Measurements from ENCODE around the gene STMND1.

STMND1 gene

GRCh38 chr6:17159240-17159639 is 57.4 kb downstream of the STMND1 start:
- DNase-seq (ENCODE audit: low read depth in 1 of 2, low spot score in 1 of 2) = no peak

- no peak for DNase-seq (ENCODE audit: low read depth in 1 of 2, low spot score in 1 of 2)
Observed at GRCh38 chr6:17161076-17161475, 59.2 kb downstream of the STMND1 start.

- no peak for DNase-seq (ENCODE audit: low read depth in 1 of 2, low spot score in 1 of 2)
Observed at GRCh38 chr6:17165383-17165782, 63.5 kb downstream of the STMND1 start.

- DNase-seq (ENCODE audit: low read depth in 1 of 2, low spot score in 1 of 2) = no peak
Observed at GRCh38 chr6:17167327-17167979, 65.6 kb downstream of the STMND1 start.

- no peak for DNase-seq (ENCODE audit: low read depth in 1 of 2, low spot score in 1 of 2)
Observed at GRCh38 chr6:17169291-17169690, 67.4 kb downstream of the STMND1 start.

GRCh38 chr6:17169711-17170110 is 67.9 kb downstream of the STMND1 start:
- DNase-seq (ENCODE audit: low read depth in 1 of 2, low spot score in 1 of 2) = no peak

GRCh38 chr6:17172836-17173470 is 71.1 kb downstream of the STMND1 start:
- DNase-seq (ENCODE audit: low read depth in 1 of 2, low spot score in 1 of 2) = no peak

GRCh38 chr6:17178326-17178725 is 76.5 kb downstream of the STMND1 start:
- DNase-seq (ENCODE audit: low read depth in 1 of 2, low spot score in 1 of 2) = no peak

GRCh38 chr6:17178754-17179529 is 77.1 kb downstream of the STMND1 start:
- no peak for DNase-seq (ENCODE audit: low read depth in 1 of 2, low spot score in 1 of 2)

- DNase-seq (ENCODE audit: low read depth in 1 of 2, low spot score in 1 of 2) = no peak
Observed at GRCh38 chr6:17179530-17180073, 77.8 kb downstream of the STMND1 start.

Measured in stimulated activated CD4-positive, alpha-beta T cell treated with anti-CD3 and anti-CD28 coated beads, Interleukin-15, amount 100 ng/mL, for 1 hour (primary cell).